ENCODE results near the gene FCAMR.

The FCAMR gene

GRCh38 chr1:206970446-206970845 lies at the start of gene FCAMR:
Gene FCAMR, minus strand, starts transcription at chr1:206970460. Its CDS starts 335 bp downstream, at chr1:206970125.
- H3K36me3 ChIP-seq (ENCODE audit: insufficient read depth, low read length): no peaks in the 10 kb centered on the region
- H3K4me1 ChIP-seq (ENCODE audit: insufficient read depth, low read length): no peaks in the 10 kb centered on the region
- no peak within 1 kb of the TSS for H3K9ac ChIP-seq (ENCODE audit: low read depth, low read length)
- H3K9me3 ChIP-seq (ENCODE audit: control insufficient read depth, insufficient read depth, low read length): no peaks in the 10 kb centered on the region

GRCh38 chr1:207019661-207020060 lies 49.4 kb upstream of the FCAMR start:
- Histone ChIP-seq H3K9me3 (ENCODE audit: control insufficient read depth, insufficient read depth, low read length) (no peaks in the 10 kb centered on the region), H3K4me1 (ENCODE audit: insufficient read depth, low read length) (no peaks in the 10 kb centered on the region), H3K9ac (ENCODE audit: low read depth, low read length) (no peak overlapping the region), H3K36me3 (ENCODE audit: insufficient read depth, low read length) (no peaks in the 10 kb centered on the region)

GRCh38 chr1:207019161-207019560 lies 48.9 kb upstream of the FCAMR start:
- Histone ChIP-seq H3K36me3 (ENCODE audit: insufficient read depth, low read length) (no peaks in the 10 kb centered on the region), H3K4me1 (ENCODE audit: insufficient read depth, low read length) (no peaks in the 10 kb centered on the region), H3K9me3 (ENCODE audit: control insufficient read depth, insufficient read depth, low read length) (no peaks in the 10 kb centered on the region), H3K9ac (ENCODE audit: low read depth, low read length) (no peak overlapping the region)

DNA sequence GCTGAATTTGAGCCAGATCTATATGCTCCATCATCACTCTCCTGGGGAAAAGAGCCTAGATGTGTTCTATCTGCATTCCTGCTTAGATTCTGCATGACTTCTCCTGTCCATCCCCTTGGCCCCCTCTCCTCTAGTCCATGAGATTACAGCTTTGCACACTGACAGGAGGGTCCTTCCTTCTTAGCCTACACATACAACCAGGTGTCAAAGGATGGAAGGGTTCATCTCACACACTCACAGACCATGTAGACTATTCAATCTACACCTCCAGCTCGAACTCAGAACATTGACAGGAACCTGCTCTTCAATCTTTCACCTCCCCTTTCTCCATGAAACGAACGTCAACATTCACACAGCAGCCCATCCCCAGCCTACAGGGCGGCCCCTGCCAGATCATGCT lies 48.4 kb upstream of the FCAMR start:
- no peaks in the 10 kb centered on the region for H3K36me3 ChIP-seq (ENCODE audit: insufficient read depth, low read length)
- no peaks in the 10 kb centered on the region for H3K9me3 ChIP-seq (ENCODE audit: control insufficient read depth, insufficient read depth, low read length)
- no peaks in the 10 kb centered on the region for H3K4me1 ChIP-seq (ENCODE audit: insufficient read depth, low read length)
- H3K9ac ChIP-seq (ENCODE audit: low read depth, low read length): no peak overlapping the region

DNA sequence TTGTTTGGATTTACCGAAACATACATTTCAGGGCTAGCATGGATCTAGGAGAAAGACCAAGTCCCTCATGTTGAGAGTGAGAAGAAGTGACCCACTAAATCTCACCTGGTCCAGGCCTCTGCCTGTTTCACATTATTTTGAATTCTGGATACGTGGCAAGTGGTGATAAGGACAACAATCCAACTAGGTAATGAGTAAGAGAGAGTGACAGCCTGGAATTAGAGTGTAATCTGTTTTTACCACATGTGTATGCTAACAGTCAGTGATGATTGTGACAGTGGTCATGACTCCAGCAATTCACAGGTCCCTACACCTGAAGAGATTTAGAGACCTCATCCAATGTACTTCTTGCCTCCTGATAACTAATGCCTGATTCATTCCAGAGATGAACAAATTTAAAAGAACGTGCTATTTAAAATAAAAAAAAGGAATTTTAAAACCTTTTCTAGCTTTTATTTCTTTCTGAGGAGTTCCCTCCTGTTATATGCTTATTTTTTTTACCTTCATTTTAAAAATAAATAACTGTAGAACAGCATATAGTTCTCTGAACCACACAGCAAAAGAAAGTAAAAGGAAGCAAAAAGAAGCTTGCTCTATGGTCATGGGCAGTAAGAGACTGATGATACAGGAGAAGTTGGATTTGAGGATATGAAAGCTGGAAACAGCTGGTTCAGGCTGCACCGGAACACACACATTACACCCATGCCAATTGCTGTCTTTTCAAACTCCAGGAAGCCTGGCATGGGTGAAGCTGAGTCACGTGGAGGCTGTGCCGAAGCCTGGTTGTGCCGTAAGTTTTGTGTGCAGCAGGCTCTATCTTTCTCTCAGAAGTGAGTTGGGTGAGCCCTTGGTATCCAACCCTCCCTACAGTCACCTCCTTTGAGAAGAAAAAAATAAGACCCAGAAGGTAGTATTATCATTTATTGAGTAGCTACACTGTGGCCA lies 47.6 kb upstream of the FCAMR start:
- H3K4me1 ChIP-seq (ENCODE audit: insufficient read depth, low read length): no peaks in the 10 kb centered on the region

DNA sequence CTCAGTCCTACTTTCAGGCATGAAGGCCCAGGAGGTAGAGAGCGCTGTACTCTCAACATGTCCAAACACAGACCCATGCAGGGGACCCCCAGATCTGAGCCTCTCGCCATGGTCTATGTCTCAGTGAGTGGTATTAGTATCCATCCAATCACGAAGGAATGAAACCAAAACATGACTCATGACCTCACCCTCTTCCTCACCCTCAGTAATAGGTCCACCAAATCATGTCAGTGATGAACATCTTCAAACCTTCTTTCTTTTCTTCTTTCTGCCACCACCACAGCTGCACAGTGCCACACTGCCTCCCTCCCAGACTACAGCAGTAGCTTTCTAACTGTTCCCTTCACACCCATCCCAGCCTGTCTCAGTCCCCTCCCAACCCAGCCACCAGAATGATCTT lies 45.5 kb upstream of the FCAMR start:
- no peaks in the 10 kb centered on the region for H3K36me3 ChIP-seq (ENCODE audit: insufficient read depth, low read length)
- no peaks in the 10 kb centered on the region for H3K9me3 ChIP-seq (ENCODE audit: control insufficient read depth, insufficient read depth, low read length)
- no peak overlapping the region for H3K9ac ChIP-seq (ENCODE audit: low read depth, low read length)
- H3K4me1 ChIP-seq (ENCODE audit: insufficient read depth, low read length): no peaks in the 10 kb centered on the region

More for the DNA sequence above, 47.6 kb upstream of the FCAMR start:
- Histone ChIP-seq H3K36me3 (ENCODE audit: insufficient read depth, low read length) (no peaks in the 10 kb centered on the region), H3K9ac (ENCODE audit: low read depth, low read length) (no peak overlapping the region), H3K9me3 (ENCODE audit: control insufficient read depth, insufficient read depth, low read length) (no peaks in the 10 kb centered on the region)

- H3K4me1 ChIP-seq (ENCODE audit: insufficient read depth, low read length): no peaks in the 10 kb centered on the region
- H3K9me3 ChIP-seq (ENCODE audit: control insufficient read depth, insufficient read depth, low read length): no peaks in the 10 kb centered on the region
- H3K36me3 ChIP-seq (ENCODE audit: insufficient read depth, low read length): no peaks in the 10 kb centered on the region
- no peak overlapping the region for H3K9ac ChIP-seq (ENCODE audit: low read depth, low read length)
Observed at GRCh38 chr1:207014728-207015127, 44.5 kb upstream of the FCAMR start.

- H3K4me1 ChIP-seq (ENCODE audit: insufficient read depth, low read length): no peaks in the 10 kb centered on the region
- H3K36me3 ChIP-seq (ENCODE audit: insufficient read depth, low read length): no peaks in the 10 kb centered on the region
- H3K9ac ChIP-seq (ENCODE audit: low read depth, low read length): no peak overlapping the region
- no peaks in the 10 kb centered on the region for H3K9me3 ChIP-seq (ENCODE audit: control insufficient read depth, insufficient read depth, low read length)
Observed at GRCh38 chr1:207013321-207014085, 43.2 kb upstream of the FCAMR start.

DNA sequence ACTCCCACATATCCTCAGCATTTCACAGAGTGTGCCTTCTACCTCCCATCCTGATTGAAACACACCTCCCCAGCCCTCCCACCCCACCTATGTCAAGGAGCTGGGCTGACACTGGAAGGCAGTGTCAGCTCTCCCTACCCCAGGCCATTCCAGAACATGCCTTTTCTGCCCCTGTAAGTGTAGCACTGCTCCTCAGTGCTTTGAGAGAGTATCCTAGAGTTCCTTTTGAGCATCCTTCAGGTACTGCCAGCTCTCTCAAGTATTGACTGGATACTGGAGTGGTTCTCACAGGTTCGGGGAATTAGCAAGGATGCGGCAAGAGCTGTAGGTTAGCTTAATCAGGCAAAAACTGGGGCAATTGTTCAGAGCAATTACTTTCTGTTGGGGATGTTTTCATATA lies 40.5 kb upstream of the FCAMR start:
- Histone ChIP-seq H3K9ac (ENCODE audit: low read depth, low read length) (no peak overlapping the region), H3K9me3 (ENCODE audit: control insufficient read depth, insufficient read depth, low read length) (no peaks in the 10 kb centered on the region), H3K36me3 (ENCODE audit: insufficient read depth, low read length) (no peaks in the 10 kb centered on the region), H3K4me1 (ENCODE audit: insufficient read depth, low read length) (no peaks in the 10 kb centered on the region)

DNA sequence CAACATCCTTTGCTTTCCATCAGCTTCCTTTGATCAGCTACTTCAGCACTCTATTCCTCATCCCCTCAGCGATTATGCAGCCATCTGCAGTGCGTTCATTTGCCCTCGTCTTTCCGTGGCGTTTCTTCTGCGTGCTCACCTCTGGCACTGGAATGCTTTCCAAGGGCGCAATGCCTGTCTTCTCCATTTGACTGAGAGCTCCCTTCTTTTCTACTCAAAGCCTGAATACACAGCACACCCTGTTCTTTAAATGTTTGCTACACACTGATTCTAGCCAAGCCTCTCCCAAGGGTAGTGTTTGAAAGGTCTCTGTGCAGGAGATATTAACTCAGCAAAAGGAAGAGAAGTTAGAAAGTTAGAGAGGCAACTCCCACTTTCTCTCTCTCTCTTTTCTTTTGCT lies 39.7 kb upstream of the FCAMR start:
- H3K4me1 ChIP-seq (ENCODE audit: insufficient read depth, low read length): no peaks in the 10 kb centered on the region
- no peak overlapping the region for H3K9ac ChIP-seq (ENCODE audit: low read depth, low read length)
- H3K9me3 ChIP-seq (ENCODE audit: control insufficient read depth, insufficient read depth, low read length): no peaks in the 10 kb centered on the region

DNA sequence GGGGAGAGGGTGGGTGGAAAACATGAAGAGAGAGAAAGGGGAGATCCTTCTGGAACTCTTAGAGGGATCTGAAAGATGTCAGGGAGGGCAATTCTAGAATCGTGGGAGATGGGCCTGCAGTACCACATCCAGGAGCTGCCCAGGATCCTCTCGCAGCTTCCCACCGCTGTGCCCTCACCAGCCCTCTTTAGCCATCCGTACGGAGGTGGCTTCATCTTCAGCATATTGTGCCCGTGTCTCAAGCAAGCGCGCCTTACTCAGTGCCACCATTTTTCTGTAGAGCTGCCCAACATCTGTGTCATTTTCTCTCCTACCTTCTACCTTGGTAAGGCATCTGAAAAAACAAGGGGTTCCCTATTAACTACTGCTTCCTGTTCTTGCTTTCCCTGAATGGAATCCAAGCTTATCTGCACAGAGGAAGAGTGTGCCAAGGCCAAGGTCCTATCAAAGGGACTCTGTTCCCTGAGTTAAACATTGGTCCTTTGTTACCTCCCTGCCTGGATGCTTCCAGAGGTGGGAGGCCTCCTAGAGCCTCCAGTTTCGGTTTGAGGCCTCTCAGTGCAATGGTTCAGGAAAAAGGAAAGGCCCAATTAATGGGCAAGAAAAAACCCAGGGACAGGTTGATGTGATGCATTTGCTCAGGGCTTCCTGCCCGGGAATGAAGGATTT lies 39.1 kb upstream of the FCAMR start:
- Histone ChIP-seq H3K4me1 (ENCODE audit: insufficient read depth, low read length) (no peaks in the 10 kb centered on the region), H3K9ac (ENCODE audit: low read depth, low read length) (no peak overlapping the region), H3K36me3 (ENCODE audit: insufficient read depth, low read length) (no peaks in the 10 kb centered on the region), H3K9me3 (ENCODE audit: control insufficient read depth, insufficient read depth, low read length) (no peaks in the 10 kb centered on the region)

More for the DNA sequence above, 39.7 kb upstream of the FCAMR start:
- H3K36me3 ChIP-seq (ENCODE audit: insufficient read depth, low read length): no peaks in the 10 kb centered on the region

DNA sequence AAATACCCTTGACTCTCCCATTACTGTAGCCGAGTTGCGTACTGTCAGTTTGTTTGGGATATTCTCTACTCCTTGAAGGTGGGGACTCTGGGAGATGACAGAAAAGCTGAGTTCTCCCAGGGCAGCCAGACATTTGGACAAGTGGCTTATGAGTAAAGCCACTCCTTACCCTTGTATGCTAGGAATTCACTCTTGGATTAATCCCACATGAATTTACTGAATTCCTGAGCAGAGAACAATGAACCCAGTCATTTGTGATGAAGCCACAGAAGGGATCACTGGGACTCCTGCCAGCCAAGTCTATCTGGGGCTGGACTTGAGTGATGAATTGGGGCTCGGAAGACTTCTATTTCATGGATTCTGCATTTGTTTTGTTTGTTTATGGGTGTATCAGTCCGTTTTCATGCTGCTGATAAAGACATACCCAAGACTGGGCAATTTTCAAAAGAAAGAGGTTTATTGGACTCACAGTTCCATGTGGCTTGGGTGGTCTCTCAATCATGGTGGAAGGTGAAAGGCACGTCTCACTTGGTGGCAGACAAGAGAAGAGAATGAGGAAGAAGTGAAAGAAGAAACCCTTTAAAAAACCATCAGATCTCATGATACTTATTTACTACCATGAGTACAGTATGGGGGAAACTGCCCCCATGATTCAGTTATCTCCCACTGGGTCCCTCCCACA lies 37.2 kb upstream of the FCAMR start:
- Histone ChIP-seq H3K9me3 (ENCODE audit: control insufficient read depth, insufficient read depth, low read length) (no peaks in the 10 kb centered on the region), H3K4me1 (ENCODE audit: insufficient read depth, low read length) (no peaks in the 10 kb centered on the region; the same call in 1 of the 2 replicates), H3K36me3 (ENCODE audit: insufficient read depth, low read length) (no peaks in the 10 kb centered on the region), H3K9ac (ENCODE audit: low read depth, low read length) (no peak overlapping the region)

GRCh38 chr1:207006914-207007313 lies 36.7 kb upstream of the FCAMR start:
- Histone ChIP-seq H3K4me1 (ENCODE audit: insufficient read depth, low read length) (no peaks in the 10 kb centered on the region; the same call in 1 of the 2 replicates), H3K36me3 (ENCODE audit: insufficient read depth, low read length) (no peaks in the 10 kb centered on the region), H3K9me3 (ENCODE audit: control insufficient read depth, insufficient read depth, low read length) (no peaks in the 10 kb centered on the region), H3K9ac (ENCODE audit: low read depth, low read length) (no peak overlapping the region)

GRCh38 chr1:207006083-207006482 lies 35.8 kb upstream of the FCAMR start:
- H3K9me3 ChIP-seq (ENCODE audit: control insufficient read depth, insufficient read depth, low read length): no peaks in the 10 kb centered on the region
- H3K36me3 ChIP-seq (ENCODE audit: insufficient read depth, low read length): no peaks in the 10 kb centered on the region
- H3K9ac ChIP-seq (ENCODE audit: low read depth, low read length): no peak overlapping the region
- no peaks in the 10 kb centered on the region; the same call in 1 of the 2 replicates for H3K4me1 ChIP-seq (ENCODE audit: insufficient read depth, low read length)

Data from ES-I3 (cell line).